HL-60 (cell line): Measurements from ENCODE around the gene NEURL2.

Source experiments
- DNase-seq, 2 experiments: peaks; one replicate each; pipeline ENCODE4 v3.0.0-alpha.2; 2010 to 2020; ENCODE audit warnings: low read depth in 1 of 2, low spot score in 1 of 2
- H3K27ac ChIP-seq: fragments of 250-450 bp; sonication (Bioruptor Pico); replicated peaks from 2 replicates; pipeline ENCODE4 v1.5.1; 2020; ENCODE audit warnings: mild to moderate bottlenecking, moderate library complexity
- H3K27me3 ChIP-seq: fragments of 250-450 bp; sonication (Bioruptor Pico); 2 replicates; pipeline ENCODE4 v1.5.1; 2021; ENCODE audit warnings: mild to moderate bottlenecking, moderate library complexity; ENCODE audit not compliant: insufficient read depth, poor library complexity, severe bottlenecking
- H3K4me3 ChIP-seq: replicated peaks from 2 replicates; pipeline ENCODE4 v1.5.1; 2011; ENCODE audit warnings: mild to moderate bottlenecking, control low read depth, low read length; ENCODE audit not compliant: insufficient read depth
- CTCF ChIP-seq: IDR thresholded peaks from one replicate; pipeline ENCODE4 v1.5.1; 2011; ENCODE audit warnings: low read length, control low read depth, inconsistent platforms; ENCODE audit not compliant: insufficient read depth
- GABPA ChIP-seq: IDR thresholded peaks from 2 replicates; pipeline ENCODE4 v1.6.1; 2012; ENCODE audit warnings: low read depth
- POLR2AphosphoS5 ChIP-seq: IDR thresholded peaks from 2 replicates; pipeline ENCODE4 v1.6.1; 2012; ENCODE audit warnings: low read depth
- REST ChIP-seq: IDR thresholded peaks from 2 replicates; pipeline ENCODE4 v1.6.1; 2012; ENCODE audit warnings: low read depth; ENCODE audit not compliant: insufficient replicate concordance
- SPI1 ChIP-seq: IDR thresholded peaks from 2 replicates; pipeline ENCODE4 v1.6.1; 2012; ENCODE audit warnings: low read depth, mild to moderate bottlenecking, borderline replicate concordance

NEURL2 gene

GRCh38 chr20:45897289-45897688 is 6.3 kb upstream of the NEURL2 start:
- no peak for DNase-seq
- no peak overlapping the region for H3K4me3 ChIP-seq
- TF ChIP-seq POLR2AphosphoS5 (no peak), SPI1 (no peak), REST (no peak), GABPA (no peak), CTCF (no peak)
- no peaks in the 10 kb centered on the region for H3K27me3 ChIP-seq
- H3K27ac ChIP-seq: no peak overlapping the region

GRCh38 chr20:45896641-45897161 is 5.7 kb upstream of the NEURL2 start:
- TF ChIP-seq GABPA (no peak), REST (no peak), SPI1 (no peak), CTCF (no peak), POLR2AphosphoS5 (no peak)
- Histone ChIP-seq H3K4me3 (no peak overlapping the region), H3K27ac (no peak overlapping the region), H3K27me3 (no peaks in the 10 kb centered on the region)
- DNase-seq: no peak

- H3K27ac ChIP-seq: no peak overlapping the region
- H3K27me3 ChIP-seq: no peaks in the 10 kb centered on the region
- DNase-seq: no peak
- no peak for TF ChIP-seq CTCF
- no peak for TF ChIP-seq REST
- no peak for TF ChIP-seq GABPA
- no peak for TF ChIP-seq POLR2AphosphoS5
- no peak for TF ChIP-seq SPI1
- no peak overlapping the region for H3K4me3 ChIP-seq
Measured at GRCh38 chr20:45894797-45895196, 3.8 kb upstream of the NEURL2 start.
